ENCODE data around the gene CDKN3. TPM values are rescaled to one million over a fixed set of nuclear protein-coding genes. Genes with fewer than 3 reads are reported as not detected.

The CDKN3 gene
- polyA plus RNA-seq, 3 donors, result 0.45 to 1.8 (median 0.65) TPM

DNA sequence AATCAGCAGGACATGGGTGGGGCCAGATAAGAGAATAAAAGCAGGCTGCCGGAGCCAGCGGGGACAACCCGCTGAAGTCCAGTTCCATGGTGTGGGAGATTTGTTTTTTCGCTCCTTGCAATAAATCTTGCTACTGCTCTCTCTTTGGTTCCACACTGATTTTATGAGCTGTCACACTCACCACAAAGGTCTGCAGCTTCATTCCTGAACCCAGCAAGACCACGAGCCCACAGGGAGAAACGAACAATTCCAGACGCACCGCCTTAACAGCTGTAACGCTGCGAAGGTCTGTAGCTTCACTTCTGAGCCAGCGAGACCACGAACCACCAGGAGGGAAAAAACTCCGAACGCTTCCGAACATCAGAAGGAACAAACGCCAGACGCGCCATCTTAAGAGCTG is 47.2 kb downstream of the CDKN3 start:
- Mint-ChIP-seq H3K4me1 (peaks cover 51% of the 10 kb centered on the region), H3K4me3 (no peak overlapping the region), H3K9me3 (no peaks in the 10 kb centered on the region), H3K27ac (peak overlapping the region in 1 of 7 donors; percentile 38), H3K27me3 (ENCODE audit: low read depth in 3 of 3) (peaks cover 0 to under 1% (median 0%) of the 10 kb centered on the region in 3 donors), H3K36me3 (peaks cover 0 to 3% of the 10 kb centered on the region in 2 donors)
- Histone ChIP-seq H3K4me1 (ENCODE audit: control insufficient read depth in 1 of 2, insufficient read depth in 2 of 2, low read length in 2 of 2) (peaks cover 45 to 60% of the 10 kb centered on the region in 2 donors), H3K4me2 (replicated peaks; ENCODE audit: extremely low read depth, low read length, poor library complexity, severe bottlenecking) (no peak overlapping the region), H3K9me3 (replicated peaks in 1 of 2; ENCODE audit: control insufficient read depth in 1 of 2, insufficient read depth in 1 of 2, low read length in 2 of 2) (no peaks in the 10 kb centered on the region), H3K27me3 (ENCODE audit: control insufficient read depth in 2 of 2, insufficient read depth in 2 of 2, low read length in 2 of 2) (no peaks in the 10 kb centered on the region), H3K79me2 (ENCODE audit: insufficient read depth, low read length) (peaks cover 19% of the 10 kb centered on the region), H3K9ac (ENCODE audit: insufficient read depth, low read length, poor library complexity, severe bottlenecking) (no peak overlapping the region), H3K27ac (ENCODE audit: low read depth in 1 of 2, low read length in 2 of 2) (no peak overlapping the region), H4K20me1 (ENCODE audit: insufficient read depth, low read length) (peaks cover 2% of the 10 kb centered on the region), H3K36me3 (replicated peaks in 1 of 2; ENCODE audit: control insufficient read depth in 1 of 2, insufficient read depth in 2 of 2, low read length in 2 of 2) (no peaks in the 10 kb centered on the region), H2AFZ (ENCODE audit: insufficient read depth, low read depth, low read length, poor library complexity, severe bottlenecking) (no peak overlapping the region), H3K4me3 (replicated peaks in 1 of 3; ENCODE audit: low read depth in 2 of 3, low read length in 3 of 3) (no peak overlapping the region)
- TF ChIP-seq, protein P1, sequence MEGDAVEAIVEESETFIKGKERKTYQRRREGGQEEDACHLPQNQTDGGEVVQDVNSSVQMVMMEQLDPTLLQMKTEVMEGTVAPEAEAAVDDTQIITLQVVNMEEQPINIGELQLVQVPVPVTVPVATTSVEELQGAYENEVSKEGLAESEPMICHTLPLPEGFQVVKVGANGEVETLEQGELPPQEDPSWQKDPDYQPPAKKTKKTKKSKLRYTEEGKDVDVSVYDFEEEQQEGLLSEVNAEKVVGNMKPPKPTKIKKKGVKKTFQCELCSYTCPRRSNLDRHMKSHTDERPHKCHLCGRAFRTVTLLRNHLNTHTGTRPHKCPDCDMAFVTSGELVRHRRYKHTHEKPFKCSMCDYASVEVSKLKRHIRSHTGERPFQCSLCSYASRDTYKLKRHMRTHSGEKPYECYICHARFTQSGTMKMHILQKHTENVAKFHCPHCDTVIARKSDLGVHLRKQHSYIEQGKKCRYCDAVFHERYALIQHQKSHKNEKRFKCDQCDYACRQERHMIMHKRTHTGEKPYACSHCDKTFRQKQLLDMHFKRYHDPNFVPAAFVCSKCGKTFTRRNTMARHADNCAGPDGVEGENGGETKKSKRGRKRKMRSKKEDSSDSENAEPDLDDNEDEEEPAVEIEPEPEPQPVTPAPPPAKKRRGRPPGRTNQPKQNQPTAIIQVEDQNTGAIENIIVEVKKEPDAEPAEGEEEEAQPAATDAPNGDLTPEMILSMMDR (IDR thresholded peaks at IDR 0.05), result no peak
- WGBS (ENCODE audit: insufficient coverage), result 91% methylated on average over 12 of the region's 18 CpGs
- DNase-seq, result no peak
- intact Hi-C loops (cut with micrococcal nuclease), result loop anchor here (5.0 kb wide), 3 partner anchors 47 to 1892 kb away; partner anchors contain the start of genes CDKN3 (in 2 of the 2), GPR137C (in 1 of the 2) and TXNDC16 (in 1 of the 2)

DNA sequence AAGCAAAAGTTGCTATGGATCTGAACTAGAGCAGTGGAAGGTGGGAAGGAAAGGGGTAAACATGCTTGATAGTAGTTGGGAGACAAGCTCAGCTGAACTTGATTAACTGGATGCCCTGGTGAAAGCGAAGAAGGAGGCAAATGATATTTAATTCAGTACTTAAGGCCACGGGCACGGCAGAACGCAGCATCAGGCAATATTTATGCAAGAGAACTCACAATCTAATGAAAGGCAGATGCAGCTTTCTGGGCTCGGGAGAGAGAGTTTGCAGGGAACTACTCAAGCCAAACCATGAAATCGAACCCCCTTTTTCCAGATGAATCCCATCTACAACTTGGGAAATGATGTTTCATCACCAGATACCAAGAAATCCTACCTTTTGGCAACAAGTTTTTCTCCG is 47.9 kb downstream of the CDKN3 start:
- TF ChIP-seq, protein P1 (IDR thresholded peaks at IDR 0.05), result no peak
- peaks cover 52% of the 10 kb centered on the region for H3K4me1 Mint-ChIP-seq
- DNase-seq, result no peak
- Histone ChIP-seq H3K79me2 (ENCODE audit: insufficient read depth, low read length) (peaks cover 12% of the 10 kb centered on the region), H3K4me3 (replicated peaks in 1 of 3; ENCODE audit: low read depth in 2 of 3, low read length in 3 of 3) (no peak overlapping the region), H3K4me2 (replicated peaks; ENCODE audit: extremely low read depth, low read length, poor library complexity, severe bottlenecking) (no peak overlapping the region), H3K36me3 (replicated peaks in 1 of 2; ENCODE audit: control insufficient read depth in 1 of 2, insufficient read depth in 2 of 2, low read length in 2 of 2) (no peaks in the 10 kb centered on the region), H3K27ac (ENCODE audit: low read depth in 1 of 2, low read length in 2 of 2) (no peak overlapping the region), H3K9ac (ENCODE audit: insufficient read depth, low read length, poor library complexity, severe bottlenecking) (no peak overlapping the region), H3K27me3 (ENCODE audit: control insufficient read depth in 2 of 2, insufficient read depth in 2 of 2, low read length in 2 of 2) (no peaks in the 10 kb centered on the region), H3K9me3 (replicated peaks in 1 of 2; ENCODE audit: control insufficient read depth in 1 of 2, insufficient read depth in 1 of 2, low read length in 2 of 2) (no peaks in the 10 kb centered on the region), H4K20me1 (ENCODE audit: insufficient read depth, low read length) (no peaks in the 10 kb centered on the region), H3K4me1 (ENCODE audit: control insufficient read depth in 1 of 2, insufficient read depth in 2 of 2, low read length in 2 of 2) (peaks cover 50 to 64% of the 10 kb centered on the region in 2 donors), H2AFZ (ENCODE audit: insufficient read depth, low read depth, low read length, poor library complexity, severe bottlenecking) (no peak overlapping the region)
- intact Hi-C loops (cut with micrococcal nuclease), result loop anchor here (5.0 kb wide), 4 partner anchors 43 to 1892 kb away; partner anchors contain the start of genes CDKN3 (in 2 of the 2), GMFB (in 1 of the 2), GPR137C (in 1 of the 2) and TXNDC16 (in 1 of the 2)
- no peaks in the 10 kb centered on the region for H3K9me3 Mint-ChIP-seq
- 95% methylated on average over 5 of the region's 7 CpGs for WGBS (ENCODE audit: insufficient coverage)
- H3K36me3 Mint-ChIP-seq, result no peaks in the 10 kb centered on the region
- peaks cover 0 to 2% (median 0%) of the 10 kb centered on the region in 3 donors for H3K27me3 Mint-ChIP-seq (ENCODE audit: low read depth in 3 of 3)
- H3K4me3 Mint-ChIP-seq, result no peak overlapping the region
- H3K27ac Mint-ChIP-seq, result no peak overlapping the region
